NK-92 (cell line): ENCODE measurements around the gene PRKRIP1.
"Not testable (repeated sequence)": the region's sequence is repeated elsewhere in the genome, so short reads cannot be mapped to it uniquely, and the experiment has no call there.

Experiments
- DNase-seq: peaks from one replicate; lab custom pipeline; 2025; ENCODE audit not compliant: unreplicated experiment; lab: John Stamatoyannopoulos, UW

Gene PRKRIP1

DNA sequence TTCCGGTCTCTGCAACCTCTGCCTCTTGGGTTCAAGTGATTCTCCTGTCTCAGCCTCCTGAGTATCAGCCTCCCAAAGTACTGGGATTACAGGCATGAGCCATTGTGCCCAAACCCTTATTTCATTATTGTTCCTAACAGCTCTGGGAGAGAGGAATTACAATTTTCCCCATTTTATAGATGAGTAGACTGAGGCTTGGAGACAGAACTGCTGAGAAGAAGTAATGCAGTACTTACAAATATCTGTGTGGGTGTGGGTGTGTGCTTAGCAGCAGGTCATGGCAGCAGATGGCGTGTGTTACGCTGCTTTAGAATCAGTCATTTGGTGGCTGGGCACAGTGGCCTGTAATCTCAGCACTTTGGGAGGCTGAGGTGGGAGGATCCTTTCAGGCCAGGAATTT is 7.4 kb downstream of the PRKRIP1 start:
- DNase-seq: no peak

GRCh38 chr7:102404005-102404861 is 8.1 kb downstream of the PRKRIP1 start:
- no peak for DNase-seq

DNA sequence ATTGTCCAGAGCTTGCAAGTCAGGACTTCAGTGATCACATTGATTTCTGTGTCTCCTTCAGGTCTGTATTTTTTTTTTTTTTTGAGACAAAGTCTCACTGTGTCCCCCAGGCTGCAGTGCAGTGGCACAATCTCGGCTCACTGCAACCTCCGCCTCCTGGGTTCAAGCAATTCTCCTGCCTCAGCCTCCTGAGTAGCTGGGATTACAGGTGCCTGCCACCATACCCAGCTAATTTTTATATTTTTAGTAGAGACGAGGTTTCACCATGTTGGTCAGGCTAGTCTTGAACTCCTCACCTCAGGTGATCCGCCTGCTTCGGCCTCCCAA is 8.7 kb downstream of the PRKRIP1 start:
- DNase-seq: not testable (repeated sequence)

DNA sequence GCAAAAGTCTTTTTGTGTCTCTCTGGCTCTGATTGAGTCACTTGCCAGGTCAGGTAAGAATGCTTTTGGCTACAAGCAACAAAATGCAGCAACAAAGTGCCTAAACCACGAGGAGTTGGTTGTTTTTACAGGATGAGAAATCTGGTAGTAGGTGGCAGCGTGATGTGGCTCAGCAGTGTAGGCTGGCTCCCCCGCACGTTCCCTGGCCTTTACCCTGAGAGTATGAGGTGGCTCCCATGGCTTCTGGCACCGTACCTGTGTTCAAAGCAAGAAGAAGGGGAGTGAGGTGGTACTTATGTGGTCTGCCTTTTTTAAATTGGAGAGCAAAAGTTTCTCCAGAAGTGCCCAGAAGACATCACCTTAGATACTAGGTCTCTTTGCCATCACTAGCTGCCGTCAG is 11.7 kb downstream of the PRKRIP1 start:
- no peak for DNase-seq

DNA sequence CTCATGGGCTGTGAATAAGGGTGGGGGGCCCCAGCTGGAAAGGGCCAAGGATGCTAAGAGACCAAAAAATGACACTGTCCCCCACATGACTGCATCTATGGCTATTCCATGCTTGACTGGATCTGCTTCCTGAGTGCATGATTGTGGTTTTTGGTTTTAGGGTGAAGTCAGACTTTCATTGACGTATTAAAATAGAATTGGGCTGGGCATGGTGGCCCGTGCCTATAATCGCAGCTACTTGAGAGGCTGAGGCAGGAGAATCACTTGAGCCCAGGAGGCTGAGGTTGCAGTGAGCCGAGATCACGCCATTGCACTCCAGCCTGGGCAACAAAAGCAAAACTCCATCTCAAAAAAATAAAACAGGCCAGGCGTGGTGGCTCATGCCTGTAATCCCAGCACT is 12.4 kb downstream of the PRKRIP1 start:
- not testable (repeated sequence) for DNase-seq

DNA sequence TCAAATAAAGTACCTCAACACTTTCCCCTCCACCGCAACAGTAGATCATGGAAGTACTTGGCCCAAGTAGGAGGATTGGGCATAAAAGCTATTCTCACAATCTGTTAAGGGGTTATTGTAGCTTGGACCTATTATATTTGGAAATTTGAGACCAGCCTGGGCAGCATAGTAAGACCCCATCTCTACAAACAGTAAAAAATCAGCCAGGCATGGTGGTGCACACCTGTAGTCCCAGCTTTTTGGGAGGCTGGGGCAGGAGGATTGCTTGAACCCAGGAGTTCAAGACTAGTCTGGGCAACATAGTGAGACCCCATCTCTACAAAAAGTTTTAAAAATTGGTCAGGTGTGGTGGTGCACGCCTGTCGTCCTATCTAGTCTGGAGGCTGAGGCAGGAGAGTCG is 13.2 kb downstream of the PRKRIP1 start:
- no peak for DNase-seq

- DNase-seq: no peak
These were observed 14.0 kb downstream of the PRKRIP1 start for GRCh38 chr7:102410123-102410522.

- no peak for DNase-seq
These were observed 14.8 kb downstream of the PRKRIP1 start for GRCh38 chr7:102410918-102411317.

- DNase-seq: no peak
These were observed 16.4 kb downstream of the PRKRIP1 start for GRCh38 chr7:102412548-102412947.

DNA sequence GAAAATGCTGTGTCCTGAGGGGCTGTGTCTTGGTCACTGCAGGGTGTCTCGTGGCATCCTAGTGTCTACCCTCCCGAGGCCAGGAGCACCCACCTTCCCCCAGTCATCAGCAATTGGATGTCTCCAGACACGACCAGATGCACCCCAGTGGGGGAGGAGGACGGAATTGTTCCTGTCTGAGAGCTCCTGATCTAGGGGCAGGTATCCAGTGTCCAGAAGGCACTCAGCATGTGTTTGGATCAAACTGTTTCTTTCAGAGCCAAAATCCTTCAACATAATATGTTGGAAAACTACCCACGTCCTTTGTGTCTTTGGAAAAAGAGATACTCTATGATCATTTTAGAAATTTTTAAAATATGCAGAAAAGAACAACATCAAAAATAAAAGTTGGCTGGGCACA is 16.9 kb downstream of the PRKRIP1 start:
- no peak for DNase-seq

GRCh38 chr7:102413611-102414010 is 17.4 kb downstream of the PRKRIP1 start:
- no peak for DNase-seq

- no peak for DNase-seq
These were observed 19.6 kb downstream of the PRKRIP1 start for GRCh38 chr7:102415685-102416225.

- no peak for DNase-seq
These were observed 20.2 kb downstream of the PRKRIP1 start for GRCh38 chr7:102416406-102416805.

DNA sequence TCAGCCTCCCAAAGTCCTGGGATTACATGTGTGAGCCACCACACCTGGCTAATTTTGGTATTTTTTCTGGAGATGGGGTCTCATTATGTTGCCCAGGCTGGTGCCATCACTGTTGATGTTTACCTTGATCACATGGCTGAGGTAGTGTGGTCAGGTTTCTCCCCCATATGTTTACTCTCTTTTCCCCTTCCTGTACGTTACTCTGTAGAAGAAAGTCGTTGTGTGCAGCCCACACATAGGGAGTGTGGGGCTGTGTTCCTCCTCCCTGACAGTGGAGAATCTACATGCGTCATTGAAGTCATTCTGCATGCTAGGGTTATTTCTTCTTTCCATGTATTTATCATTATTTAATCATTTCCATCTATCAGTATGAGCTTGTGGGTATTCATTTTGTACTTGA is 20.9 kb downstream of the PRKRIP1 start:
- DNase-seq: no peak

DNA sequence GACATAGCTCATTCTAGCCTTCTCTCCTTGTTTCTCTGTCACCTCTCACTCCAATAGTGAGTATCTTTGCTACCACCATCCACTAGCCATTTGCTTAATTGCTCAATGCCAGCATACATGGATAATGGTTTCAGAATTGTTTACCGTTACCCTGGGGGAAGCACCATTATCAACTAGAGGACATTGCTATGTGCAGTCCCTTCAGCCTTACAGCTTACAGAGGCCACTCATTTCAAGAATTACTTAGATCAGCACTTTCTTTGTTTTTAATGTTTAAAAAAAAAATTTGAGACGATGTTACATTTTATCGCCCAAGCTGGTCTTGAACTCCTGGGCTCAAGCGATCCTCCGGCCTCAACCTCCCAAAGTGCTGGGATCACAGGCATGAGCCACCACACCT is 22.4 kb downstream of the PRKRIP1 start:
- no peak for DNase-seq

DNA sequence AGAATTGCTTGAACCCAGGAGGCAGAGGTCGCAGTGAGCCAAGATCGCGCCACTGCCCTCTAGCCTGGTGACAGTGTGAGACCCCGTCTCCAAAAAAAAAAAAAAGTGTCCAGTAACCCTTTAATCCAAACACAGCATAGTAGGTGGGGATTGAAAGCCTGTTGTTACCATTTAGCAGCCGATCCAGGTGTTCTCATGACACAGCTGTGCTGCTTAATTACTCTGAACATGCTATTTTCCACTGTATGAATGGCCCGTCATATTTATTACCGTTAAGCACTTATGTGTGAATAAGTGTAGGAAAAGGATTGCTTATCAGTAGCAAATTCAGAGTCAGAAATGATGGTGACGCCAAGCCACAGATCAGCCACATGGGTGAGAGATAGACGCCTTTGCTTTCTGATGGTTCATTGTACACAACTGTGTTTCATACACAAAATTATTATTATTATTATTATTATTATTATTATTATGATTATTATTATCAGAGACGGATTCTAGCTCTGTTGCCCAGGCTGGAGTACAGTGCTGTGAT is 25.6 kb downstream of the PRKRIP1 start:
- no peak for DNase-seq

DNA sequence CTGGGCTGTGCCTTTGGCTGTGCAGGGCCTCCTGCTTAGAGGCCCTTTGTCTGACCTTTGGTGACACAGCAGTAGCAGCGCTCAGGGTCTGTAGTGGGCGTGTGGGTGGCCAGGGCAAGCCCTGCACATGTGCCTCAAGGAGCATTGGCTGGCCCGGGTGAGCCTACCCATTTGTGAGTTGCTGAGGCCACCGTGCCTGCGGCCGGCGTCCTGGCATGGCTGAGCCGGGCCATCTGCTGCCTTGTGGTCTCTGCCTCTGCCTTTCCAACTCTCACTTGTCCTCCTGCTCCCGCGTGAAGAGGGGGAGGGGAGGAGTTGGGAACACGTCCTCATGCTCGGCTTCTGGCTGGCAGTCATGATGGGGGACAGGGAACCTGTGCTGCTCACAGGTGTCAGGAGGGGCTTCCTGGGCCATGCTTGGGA is 28.0 kb downstream of the PRKRIP1 start:
- no peak for DNase-seq

DNA sequence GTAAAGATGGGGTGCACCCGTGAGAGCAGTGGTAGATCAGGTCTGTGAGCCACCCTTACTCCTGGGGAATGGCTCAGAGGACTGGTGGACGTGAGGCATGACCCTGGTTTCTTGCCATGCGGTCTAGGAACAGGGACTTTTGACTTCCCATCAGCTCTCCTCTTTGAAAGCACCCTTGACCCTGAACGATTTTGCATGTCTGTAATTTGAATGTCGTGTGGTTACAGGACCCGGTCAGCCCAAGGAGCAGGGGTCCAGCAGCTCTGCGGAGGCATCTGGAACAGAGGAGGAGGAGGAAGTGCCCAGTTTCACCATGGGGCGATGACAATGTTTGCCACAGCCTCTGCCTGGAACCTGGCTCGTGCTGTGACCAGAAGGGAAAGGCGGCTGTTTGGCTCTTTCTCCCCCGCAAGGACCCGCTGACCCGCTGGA is 28.6 kb downstream of the PRKRIP1 start:
- no peak for DNase-seq

- no peak for DNase-seq
These were observed 29.6 kb downstream of the PRKRIP1 start for GRCh38 chr7:102425639-102426267.

DNA sequence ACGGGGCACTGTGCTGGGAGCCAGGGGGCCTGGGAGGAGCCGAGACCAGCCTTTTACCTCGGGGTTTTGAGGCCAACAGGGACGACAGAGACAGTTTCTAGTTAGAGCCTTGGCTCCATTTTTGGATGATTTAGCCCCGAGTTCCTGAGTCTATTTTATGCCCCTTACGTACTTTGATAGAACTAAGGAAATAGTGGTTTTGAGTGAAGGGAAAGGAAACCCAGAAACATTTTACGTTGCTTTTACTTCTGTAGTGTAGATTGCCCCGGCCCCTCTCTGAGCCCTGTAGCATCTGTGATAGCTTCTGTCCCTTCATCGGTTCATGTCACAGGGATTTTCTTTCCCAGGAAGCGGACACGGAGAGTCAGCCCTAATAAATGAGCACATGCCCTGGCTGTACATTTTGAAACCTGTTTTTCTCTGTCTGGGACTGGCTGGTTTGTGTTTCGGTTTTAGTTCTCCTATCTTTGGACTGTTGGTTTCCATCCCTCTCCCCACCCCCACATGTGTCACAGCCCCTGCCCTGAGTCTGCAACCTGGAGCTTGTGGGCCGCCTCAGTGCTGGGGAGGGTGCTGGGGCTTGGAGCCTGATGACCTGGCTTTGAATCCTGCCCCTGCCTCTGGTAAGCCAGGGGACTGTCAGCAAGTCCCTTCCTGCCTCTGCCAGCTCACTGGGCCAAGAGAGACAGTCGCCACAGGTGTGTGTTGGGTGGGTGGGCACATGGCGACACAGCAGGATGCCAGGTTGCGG is 30.3 kb downstream of the PRKRIP1 start:
- DNase-seq: no peak

GRCh38 chr7:102427019-102427405 is 30.8 kb downstream of the PRKRIP1 start:
- DNase-seq: no peak
